HG02759 (cell line): ENCODE data around the gene PRR19.

Experiments used
- ATAC-seq: cut with Tn5 transposase; IDR thresholded peaks from one replicate; pipeline ENCODE4 v1.9.1; 2021; ENCODE audit warnings: mild to moderate bottlenecking, moderate library complexity; ENCODE audit not compliant: unreplicated experiment

Gene PRR19

GRCh38 chr19:42344336-42344893, 42.5 kb downstream of the PRR19 start:
- no peak for ATAC-seq

GRCh38 chr19:42345191-42345812, 43.4 kb downstream of the PRR19 start:
- ATAC-seq: no peak

DNA sequence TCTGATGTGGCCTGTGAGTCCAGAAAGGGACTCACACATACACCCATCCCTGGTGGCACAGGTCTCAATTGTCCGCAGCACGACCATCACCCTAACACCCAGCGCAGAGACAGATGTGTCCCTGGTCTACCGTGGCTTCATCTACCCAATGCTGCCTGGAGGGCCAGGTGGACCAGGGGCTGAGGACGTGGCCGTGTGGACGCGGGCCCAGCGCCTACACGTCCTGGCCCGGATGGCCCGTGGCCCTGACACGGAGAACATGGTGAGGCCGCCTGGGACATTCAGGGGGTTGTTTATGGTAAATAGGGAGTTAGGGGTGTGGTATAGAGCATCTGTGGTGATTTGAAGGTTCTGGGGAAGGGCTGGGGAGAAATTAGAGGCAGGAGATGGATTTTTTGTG, 46.3 kb downstream of the PRR19 start:
- ATAC-seq: no peak

GRCh38 chr19:42349378-42350107, 47.6 kb downstream of the PRR19 start:
- ATAC-seq: no peak

- no peak for ATAC-seq
These were observed 48.5 kb downstream of the PRR19 start for GRCh38 chr19:42350417-42350816.

DNA sequence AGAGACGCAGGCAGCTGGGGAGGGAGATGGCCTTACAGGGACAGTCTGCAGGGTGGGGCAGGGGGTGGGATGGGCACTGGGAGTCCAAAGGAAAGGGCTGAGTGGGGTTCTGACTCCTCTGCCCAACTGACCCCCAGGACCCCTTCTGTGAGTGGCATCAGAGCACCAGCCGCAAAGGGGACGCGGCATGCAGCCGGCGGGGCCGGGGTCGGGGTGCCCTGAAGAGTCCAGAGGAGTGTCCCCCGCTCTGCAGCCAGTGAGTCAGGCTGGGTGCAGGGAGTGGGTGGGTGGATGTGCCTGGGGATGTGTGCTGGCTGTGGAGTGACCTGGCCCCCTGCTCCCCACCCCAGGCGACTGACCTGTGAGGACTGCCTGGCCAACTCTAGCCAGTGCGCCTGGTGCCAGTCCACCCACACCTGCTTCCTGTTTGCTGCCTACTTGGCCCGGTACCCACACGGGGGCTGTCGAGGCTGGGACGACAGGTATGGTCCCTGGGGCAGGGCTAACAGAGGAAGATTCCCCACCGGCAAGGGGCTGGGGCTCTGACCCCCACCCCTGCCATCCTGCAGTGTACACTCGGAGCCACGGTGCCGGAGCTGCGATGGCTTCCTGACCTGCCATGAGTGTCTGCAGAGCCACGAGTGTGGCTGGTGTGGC, 49.3 kb downstream of the PRR19 start:
- ATAC-seq: no peak

DNA sequence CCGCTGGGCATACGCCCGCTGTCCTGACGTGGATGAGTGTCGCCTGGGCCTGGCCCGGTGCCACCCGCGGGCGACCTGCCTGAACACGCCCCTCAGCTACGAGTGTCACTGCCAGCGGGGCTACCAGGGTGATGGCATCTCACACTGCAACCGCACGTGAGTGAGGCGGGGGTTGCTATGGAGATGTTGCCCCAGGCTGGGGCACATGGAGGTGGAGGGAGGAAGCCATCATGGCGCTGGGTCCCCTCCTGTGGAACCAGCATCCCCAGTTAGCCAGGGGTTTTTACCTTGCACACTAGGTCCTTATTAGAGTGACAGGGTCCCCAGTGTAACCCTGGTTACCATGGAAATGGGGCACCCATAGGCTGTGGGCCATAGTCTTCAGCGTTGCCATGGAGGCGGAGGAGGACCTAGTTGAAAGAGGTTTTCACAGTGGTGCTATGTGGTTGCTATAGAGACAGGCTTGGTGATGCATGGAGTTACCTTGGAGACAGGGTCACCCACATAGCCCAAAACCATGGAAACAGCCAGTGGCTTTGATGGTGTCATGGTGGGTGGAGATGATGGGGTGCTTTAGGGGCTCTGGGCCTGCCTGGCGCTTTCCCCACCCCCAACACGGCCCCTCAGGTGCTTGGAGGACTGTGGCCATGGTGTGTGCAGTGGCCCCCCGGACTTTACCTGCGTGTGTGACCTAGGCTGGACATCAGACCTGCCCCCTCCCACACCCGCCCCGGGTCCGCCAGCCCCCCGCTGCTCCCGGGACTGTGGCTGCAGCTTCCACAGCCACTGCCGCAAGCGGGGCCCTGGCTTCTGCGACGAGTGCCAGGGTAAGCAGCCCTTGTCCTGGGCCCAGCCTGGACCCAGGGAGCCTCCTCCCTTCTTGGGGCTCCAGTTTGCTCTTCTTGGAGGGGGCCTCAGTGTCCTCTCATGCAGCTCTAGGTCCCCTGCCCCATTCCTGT, 50.6 kb downstream of the PRR19 start:
- no peak for ATAC-seq

DNA sequence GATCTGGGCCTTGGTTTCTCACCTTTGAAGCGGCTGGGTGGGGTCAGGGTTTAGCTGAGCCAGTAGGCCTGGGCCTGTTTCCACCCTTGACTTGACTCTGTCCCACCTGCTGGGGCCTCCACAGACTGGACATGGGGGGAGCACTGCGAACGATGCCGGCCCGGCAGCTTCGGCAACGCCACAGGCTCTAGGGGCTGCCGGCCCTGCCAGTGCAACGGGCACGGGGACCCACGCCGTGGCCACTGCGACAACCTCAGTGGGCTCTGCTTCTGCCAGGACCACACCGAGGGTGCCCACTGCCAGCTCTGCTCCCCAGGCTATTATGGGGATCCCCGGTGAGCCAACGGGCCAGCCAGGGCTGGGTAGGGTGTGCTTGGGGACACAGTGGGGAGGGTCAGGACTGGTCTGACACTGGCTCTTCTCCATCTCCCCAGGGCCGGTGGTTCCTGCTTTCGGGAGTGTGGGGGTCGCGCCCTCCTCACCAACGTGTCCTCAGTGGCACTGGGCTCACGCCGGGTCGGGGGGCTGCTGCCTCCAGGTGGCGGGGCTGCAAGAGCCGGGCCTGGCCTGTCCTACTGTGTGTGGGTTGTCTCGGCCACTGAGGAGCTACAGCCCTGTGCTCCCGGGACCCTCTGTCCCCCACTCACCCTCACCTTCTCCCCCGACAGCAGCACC, 51.5 kb downstream of the PRR19 start:
- no peak for ATAC-seq

GRCh38 chr19:42355896-42356295, 54.0 kb downstream of the PRR19 start:
- ATAC-seq: no peak

DNA sequence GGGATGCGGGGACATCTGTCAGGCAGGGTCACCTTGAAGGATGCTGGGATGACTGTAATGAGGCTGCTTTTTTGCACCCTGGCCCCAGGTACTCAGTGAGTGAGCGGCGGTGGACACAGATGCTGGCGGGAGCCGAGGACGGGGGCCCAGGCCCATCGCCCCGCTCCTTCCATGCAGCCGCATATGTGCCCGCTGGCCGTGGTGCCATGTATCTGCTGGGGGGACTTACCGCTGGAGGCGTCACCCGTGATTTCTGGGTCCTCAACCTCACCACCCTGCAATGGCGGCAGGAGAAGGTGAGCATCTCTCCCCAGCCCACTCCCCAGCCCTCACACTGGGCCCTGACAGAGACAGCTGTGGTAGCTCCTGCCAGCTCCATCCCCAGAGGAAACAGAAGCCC, 54.8 kb downstream of the PRR19 start:
- ATAC-seq: no peak

DNA sequence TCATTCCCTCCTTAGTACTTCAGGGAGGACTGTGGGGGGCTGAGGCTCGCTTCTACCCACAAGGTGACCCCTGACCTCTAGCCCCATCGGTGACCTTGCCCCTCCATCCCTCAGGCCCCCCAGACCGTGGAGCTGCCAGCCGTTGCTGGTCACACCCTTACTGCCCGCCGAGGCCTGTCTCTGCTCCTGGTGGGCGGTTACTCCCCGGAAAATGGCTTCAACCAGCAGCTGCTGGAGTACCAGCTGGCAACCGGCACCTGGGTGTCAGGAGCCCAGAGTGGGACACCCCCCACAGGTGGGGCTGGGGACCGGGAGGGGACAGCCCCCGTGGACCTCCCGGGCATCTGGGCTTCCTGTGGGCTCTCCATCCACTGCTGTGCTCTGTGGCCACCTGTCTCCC, 55.4 kb downstream of the PRR19 start:
- no peak for ATAC-seq
